COLO668 (cell line): Measurements from ENCODE around the gene NT5C3A.

ENCODE experiments used
- DNase-seq: peaks from one replicate; lab custom pipeline; 2025; ENCODE audit not compliant: unreplicated experiment; lab: John Stamatoyannopoulos, UW

NT5C3A gene

DNA sequence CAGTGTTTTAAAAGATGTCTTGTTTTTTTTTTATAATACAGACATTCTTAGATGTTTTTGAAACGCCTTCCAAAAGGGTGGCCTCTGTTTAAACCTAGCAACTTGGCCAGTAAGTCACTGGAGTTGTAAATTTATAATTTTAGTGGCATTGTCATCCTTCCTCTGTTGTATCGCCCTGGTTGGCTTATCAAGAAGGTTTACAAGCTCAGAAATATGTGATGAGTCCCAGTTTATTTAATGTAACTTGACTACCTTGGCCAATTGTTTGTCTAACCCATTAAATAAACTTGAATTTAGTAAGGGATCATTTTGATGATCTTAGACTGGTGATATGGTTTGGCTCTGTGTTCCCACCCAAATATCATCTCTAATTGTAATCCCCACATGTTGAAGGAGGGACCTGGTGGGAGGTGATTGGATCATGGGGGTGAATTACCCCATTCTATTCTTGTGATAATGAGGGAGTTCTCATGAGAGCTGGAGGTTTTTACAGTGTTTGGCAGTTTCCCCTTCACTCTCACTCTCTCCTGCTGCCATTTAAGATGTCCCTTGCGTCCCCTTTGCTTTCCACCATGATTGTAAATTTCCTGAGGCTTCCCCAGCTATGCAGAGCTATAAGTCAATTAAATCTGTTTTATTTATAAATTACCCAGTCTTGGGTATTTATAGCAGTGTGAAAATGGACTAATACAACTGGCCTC is 13.4 kb upstream of the NT5C3A start:
- no peak for DNase-seq

DNA sequence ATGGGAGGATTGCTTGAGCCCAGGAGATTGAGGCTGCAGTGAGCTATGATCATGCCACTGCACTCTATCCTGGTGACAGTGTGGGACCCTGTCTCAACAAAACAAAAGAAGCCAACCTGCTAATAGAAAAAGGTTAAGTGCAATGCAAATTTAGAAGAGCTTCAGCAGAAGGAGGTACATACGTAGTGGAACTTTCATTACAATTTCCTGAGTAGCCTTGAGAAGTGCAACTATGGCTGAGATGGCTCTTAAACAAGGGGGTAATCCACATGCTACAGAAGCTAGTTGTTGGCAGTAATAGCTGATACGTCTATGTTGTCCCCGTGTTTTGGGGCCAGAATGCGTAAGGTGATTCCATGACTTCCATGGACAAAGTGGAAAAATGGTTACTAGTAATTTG is 10.7 kb upstream of the NT5C3A start:
- DNase-seq: no peak

DNA sequence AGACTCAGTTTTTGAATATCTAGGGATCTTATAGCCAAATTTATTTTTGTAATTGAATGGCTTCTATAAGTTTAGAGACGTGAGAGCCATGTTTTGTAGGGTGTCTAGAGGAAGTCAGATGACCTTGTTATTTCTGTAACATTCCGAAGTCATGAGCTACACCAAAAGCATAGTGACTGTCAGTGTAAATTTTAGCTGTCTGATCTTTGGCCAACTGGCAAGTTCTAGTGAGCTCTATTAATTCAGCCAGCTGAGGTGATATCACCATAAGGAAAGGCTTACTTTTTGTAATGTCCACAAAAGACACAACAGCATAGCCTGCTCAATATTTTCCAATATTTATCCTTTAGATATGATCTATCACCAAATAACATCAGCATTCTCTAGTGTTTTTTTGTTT is 9.9 kb upstream of the NT5C3A start:
- DNase-seq: no peak

GRCh38 chr7:33070831-33071230 is 8.3 kb upstream of the NT5C3A start:
- DNase-seq: no peak

DNA sequence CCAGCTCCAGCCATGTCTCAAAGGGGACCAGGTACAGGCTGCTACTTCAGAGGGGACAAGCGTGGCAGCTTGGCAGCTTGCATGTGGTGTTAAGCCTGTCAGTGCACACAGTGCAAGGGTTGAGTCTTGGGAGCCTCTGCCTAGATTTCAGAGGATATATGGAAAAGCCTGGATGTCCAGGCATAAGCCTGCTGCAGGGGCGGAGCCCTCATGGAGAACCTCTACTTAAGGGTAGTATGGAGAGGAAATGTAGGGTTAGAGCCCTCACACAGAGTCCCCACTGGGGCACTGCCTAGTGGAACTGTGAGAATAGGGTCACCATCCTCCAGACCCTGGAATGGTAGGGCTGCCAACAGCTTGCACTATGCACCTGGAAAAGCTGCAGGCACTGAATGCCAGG is 7.7 kb upstream of the NT5C3A start:
- no peak for DNase-seq

- DNase-seq: no peak
These were observed 5.3 kb upstream of the NT5C3A start for GRCh38 chr7:33067921-33068320.

GRCh38 chr7:33066771-33067170 is 4.2 kb upstream of the NT5C3A start:
- no peak for DNase-seq

GRCh38 chr7:33065981-33066380 is 3.4 kb upstream of the NT5C3A start:
- no peak for DNase-seq

- DNase-seq: peak; percentile 98
These were observed 337 bp upstream of the NT5C3A start for GRCh38 chr7:33062782-33063443.

DNA sequence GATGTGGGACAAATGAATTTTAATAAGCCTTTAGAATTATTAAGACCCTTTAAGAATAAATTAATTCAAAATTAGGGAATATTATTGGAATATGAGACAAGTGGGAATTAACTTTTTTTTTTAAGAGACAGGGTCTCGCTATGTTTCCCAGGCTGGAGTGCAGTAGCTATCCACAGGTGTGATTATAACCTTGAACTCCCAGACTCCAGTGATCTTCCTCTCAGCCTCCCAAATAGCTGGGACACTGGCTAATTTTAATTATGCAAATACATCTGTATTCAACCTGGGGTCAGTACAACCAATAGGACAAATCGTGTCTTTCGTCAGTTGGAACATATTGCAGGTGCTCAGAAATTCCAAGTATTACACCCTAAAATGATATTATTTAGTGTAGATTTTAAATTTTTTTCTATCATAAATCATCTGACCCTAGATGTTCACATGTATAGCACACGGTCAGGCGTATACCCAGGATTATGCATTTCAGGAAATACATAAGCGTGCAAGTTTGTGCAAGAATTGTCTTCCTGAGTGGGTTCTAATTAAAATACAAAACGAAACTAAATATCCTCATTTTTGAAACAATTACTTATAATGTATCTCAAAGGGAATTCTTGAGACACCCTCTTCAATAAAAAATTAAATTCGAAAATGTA is 1.2 kb downstream of the NT5C3A start:
- no peak for DNase-seq

- DNase-seq: no peak
These were observed 2.9 kb downstream of the NT5C3A start for GRCh38 chr7:33059635-33060034.

DNA sequence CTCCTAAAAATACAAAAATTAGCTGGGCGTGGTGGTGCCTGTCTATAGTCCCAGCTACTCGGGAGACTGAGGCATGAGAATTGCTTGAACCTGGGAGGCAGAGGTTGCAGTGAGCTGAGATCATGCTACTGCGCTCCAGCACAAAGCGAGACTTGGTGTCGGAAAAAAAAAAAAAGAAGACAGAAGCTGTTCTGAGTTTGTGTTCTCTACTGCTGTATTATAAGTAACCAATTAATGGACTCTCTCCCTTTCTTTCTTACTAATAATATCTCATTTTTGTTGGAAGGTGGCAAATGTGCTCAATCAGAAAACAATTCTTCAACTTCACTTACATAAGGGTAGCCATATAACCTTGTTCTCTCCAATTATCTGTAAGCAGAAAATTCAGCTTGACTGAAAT is 7.4 kb downstream of the NT5C3A start:
- DNase-seq: no peak

DNA sequence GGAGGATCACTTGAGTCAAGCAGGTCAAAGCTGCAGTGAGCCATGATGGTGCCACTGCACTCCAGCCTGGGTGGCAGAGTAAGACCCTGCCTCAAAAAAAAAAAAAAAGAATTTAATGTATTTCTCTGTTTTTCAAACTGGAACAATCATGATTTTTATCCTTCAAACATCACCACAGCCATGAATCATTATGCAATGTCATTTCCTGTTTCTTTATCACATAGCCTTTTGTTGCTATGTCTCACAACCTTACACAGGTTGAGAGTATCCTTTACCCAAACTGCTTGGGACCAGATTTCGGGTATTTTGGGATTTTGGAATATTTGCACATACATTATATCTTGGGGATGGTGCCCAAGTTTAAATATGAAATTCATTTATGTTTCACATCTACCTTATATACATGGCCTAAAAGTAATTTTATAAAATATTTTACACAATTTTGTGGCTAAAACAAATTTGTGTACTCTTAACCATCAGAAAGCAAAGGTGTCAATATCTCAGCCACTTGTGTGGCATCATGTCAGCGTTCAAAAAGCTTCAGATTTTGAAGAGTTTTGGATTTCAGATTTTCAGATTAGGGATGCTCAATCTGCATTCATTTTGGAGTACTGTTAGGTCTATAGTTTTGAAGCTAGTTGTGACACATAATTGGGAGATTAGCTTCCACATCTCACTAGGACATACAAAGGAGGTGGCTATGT is 8.2 kb downstream of the NT5C3A start:
- no peak for DNase-seq

DNA sequence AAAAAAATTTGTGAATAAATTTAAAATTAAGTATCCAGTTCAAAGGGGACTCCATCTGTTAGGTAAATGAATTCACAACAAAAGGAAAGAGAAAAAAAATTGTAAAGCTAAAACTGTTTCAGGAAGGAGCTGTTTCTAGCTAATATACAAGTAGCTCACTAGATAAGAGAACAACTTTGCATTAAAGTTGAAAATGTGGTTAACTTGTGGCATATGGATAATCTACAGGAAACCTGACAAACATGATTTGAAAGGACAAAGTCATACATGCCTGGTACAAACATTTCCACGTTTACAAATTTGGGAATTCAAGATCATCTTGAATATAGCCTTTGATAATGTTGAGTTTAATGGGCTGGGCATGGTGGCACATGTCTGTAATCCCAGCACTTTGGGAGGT is 8.9 kb downstream of the NT5C3A start:
- no peak for DNase-seq

DNA sequence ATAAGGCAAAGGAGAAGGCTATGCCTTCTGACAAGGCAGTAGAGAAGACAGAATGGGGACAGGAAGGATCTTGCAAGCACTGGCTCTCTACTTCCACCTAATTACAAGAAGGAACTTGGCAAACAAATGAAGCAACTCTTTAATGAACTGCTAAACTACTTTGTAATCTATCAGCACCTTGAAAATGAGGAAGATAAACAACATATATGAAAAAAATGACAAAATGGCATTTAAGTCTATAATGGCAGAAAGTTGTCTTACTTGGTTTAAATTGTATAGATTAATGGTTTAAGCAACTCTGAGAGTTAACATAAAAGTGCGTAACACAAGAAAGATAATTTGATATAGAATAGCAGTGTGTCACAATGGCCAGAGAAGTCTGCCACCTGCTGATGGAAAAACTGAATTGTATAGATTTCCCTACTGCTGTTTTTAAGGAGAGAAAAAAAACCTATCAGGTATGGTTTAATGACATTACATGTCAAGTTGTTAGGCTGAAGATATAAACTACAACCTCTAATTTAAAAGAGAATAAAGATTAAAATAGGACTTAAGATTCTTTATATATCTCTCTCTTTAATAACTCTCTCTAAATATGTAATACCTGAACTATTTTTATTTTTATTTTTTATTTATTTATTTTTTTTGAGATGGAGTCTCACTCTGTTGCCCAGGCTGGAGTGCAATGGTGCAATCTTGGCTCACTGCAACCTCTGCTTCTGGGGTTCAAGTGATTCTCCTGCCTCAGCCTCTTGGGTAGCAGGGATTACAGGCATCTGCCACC is 11.8 kb downstream of the NT5C3A start:
- DNase-seq: peak; percentile 32

DNA sequence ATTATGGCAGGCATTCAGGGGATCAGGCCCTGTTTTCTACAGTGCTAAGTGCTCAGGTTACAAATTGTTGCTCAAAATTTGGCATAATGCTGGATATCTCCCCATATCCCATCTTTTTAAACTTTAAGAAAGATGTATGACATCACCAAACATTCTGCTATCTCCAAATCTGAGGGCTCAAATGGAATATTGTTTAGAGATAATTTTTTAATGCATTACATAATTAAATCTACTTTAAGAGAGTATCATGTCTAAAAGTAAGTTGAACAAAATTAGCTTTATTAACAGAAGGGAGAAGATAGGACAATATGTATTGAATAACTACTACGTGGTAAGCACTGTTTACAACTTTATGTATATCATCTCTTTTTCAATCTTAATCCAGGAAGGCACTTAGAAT is 13.9 kb downstream of the NT5C3A start:
- DNase-seq: no peak

GRCh38 chr7:33048257-33048656 is 14.3 kb downstream of the NT5C3A start:
- DNase-seq: no peak

- DNase-seq: no peak
These were observed 17.6 kb downstream of the NT5C3A start for GRCh38 chr7:33044986-33045385.

DNA sequence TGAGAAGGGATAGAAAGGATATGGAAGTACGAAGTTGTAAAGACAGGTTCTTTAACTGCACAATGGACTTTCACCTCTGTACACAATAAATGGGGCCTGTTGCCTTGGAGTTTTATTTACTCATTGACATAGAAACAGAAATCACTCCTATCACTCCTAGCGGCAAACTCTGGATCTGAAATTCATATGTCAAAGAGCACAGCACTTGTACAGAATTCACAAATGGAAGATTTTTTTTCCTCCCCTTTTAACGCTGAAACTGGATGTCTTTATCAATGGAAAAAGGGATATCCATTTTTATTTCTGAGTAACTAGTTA is 18.2 kb downstream of the NT5C3A start:
- DNase-seq: peak; percentile 54

- no peak for DNase-seq
These were observed 18.8 kb downstream of the NT5C3A start for GRCh38 chr7:33043501-33044400.
